Panc1 (cell line): ENCODE measurements around the gene CALM3.

Experiments
- POLR2AphosphoS5 ChIP-seq: IDR thresholded peaks from 2 replicates; pipeline ENCODE4 v1.6.1; 2012; ENCODE audit warnings: mild to moderate bottlenecking, low read depth, low read length, moderate library complexity
- SIN3A ChIP-seq: IDR thresholded peaks from 2 replicates; pipeline ENCODE4 v1.6.1; 2012; ENCODE audit warnings: low read depth, mild to moderate bottlenecking, low read length, moderate library complexity, borderline replicate concordance; ENCODE audit not compliant: insufficient read depth

- no peak for TF ChIP-seq POLR2AphosphoS5
- TF ChIP-seq SIN3A, result no peak
Measured at GRCh38 chr19:46606019-46606418, 4.9 kb downstream of the CALM3 start.
